Prostate gland (tissue), 2 donors: ENCODE data around the gene CLN5.

Experiments
- CTCF ChIP-seq, 4 experiments: fragments of 200-600 bp in 2 of 4; fragments of 450-650 bp in 2 of 4; sonication (generic) in 2 of 4; IDR thresholded peaks; 1 replicate in 3 of 4; 2 replicates in 1 of 4; pipeline ENCODE4 v1.5.1; 2016 to 2019; ENCODE audit warnings: antibody characterized with exemption in 4 of 4, mild to moderate bottlenecking in 2 of 4, moderate library complexity in 2 of 4
- POLR2A ChIP-seq: fragments of 450-650 bp; IDR thresholded peaks from one replicate; pipeline ENCODE4 v1.6.1; 2016; ENCODE audit warnings: antibody characterized with exemption, mild to moderate bottlenecking

GRCh38 chr13:76948149-76948548 is 43.7 kb upstream of the CLN5 start, which contains the start of gene ACOD1:
- TF ChIP-seq CTCF (IDR thresholded peaks at IDR 0.05) (no peak), POLR2A (no peak)
